Pancreas (tissue), 10 donors: ENCODE measurements around the gene LIM2. TPM values are rescaled to one million over a fixed set of nuclear protein-coding genes. Genes with fewer than 3 reads are reported as not detected.
"Not testable (repeated sequence)": the region's sequence is repeated elsewhere in the genome, so short reads cannot be mapped to it uniquely, and the experiment has no call there.

Experiments used
- ATAC-seq, 4 donors: fragments of 200-7000 bp; cut with Tn5 transposase; one replicate each; pipeline versions ENCODE4 v1.8.0 to v1.9.1; 2020; ENCODE audit warnings: mild to moderate bottlenecking in 4 of 4, moderate library complexity in 4 of 4
- DNase-seq, 6 donors: peaks; one replicate each; pipeline ENCODE4 v3.0.0-alpha.2; 2020
- FAIRE-seq: peaks from 2 replicates; lab custom pipeline; 2012; peaks lifted over from hg19 to GRCh38; lab: Jason Lieb, UNC
- H3K27ac ChIP-seq, 4 donors: fragments of 200-600 bp; sonication (generic); 1 replicate in 3 of 4; 2 replicates in 1 of 4; pipeline versions ENCODE4 v1.5.0 to v1.8.0; 2020
- H3K27me3 ChIP-seq, 4 donors: fragments of 200-600 bp; one replicate each; pipeline ENCODE4 v1.8.0; 2021
- H3K36me3 ChIP-seq, 3 donors: fragments of 200-600 bp; sonication (generic) in 1 of 3; one replicate each; pipeline versions ENCODE4 v1.5.0 to v1.8.0; 2020 to 2021
- H3K4me1 ChIP-seq, 3 donors: fragments of 200-600 bp; one replicate each; pipeline ENCODE4 v1.8.0; 2021
- H3K4me3 ChIP-seq, 4 donors: fragments of 200-600 bp; sonication (generic) in 2 of 4; one replicate each; pipeline versions ENCODE4 v1.5.0 to v1.8.0; 2020 to 2021
- H3K9me3 ChIP-seq, 4 donors: fragments of 200-600 bp; one replicate each; pipeline ENCODE4 v1.8.0; 2021
- WGBS, 2 donors: extraction: QIAGEN DNeasy Blood & Tissue Kit; methylation state at CpG; one replicate each; pipeline ENCODE4 v1.1.7; 2013; 5-methylcytosine and 5-hydroxymethylcytosine counted together
- intact Hi-C, 3 donors: fragments of 100-400 bp; cut with DNase I; formaldehyde crosslinking; loops; one replicate each; pipeline versions ENCODE4 v1.11.1 to v1.14.2; 2022
- polyA plus RNA-seq, 2 donors: library from polyadenylated mRNA; stranded (reverse); fragments of 200-250 nt; gene quantifications; one replicate each; pipeline ENCODE4 v1.2.3, GENCODE V29; 2013
- total RNA-seq, 6 donors: library from RNA; stranded (reverse); fragmentation: NEBNext Ultra II Directional in 4 of 6; extraction: Animal tissue kit (Norgen Biotek cat#: 25700) in 4 of 6; gene quantifications; one replicate each; pipeline versions ENCODE4 v1.2.1 to v1.2.4, GENCODE V29; 2021 to 2023
- TF ChIP-seq, protein P1 (sequence below), 4 donors: fragments of 200-600 bp; sonication (generic) in 3 of 4; IDR thresholded peaks; one replicate each; pipeline versions ENCODE4 v1.5.0 to v1.8.0; 2021; ENCODE audit warnings: antibody characterized with exemption in 4 of 4
- donor health status: healthy with polysubstance abuse.
- donor health status: DM: no; HTN: no; CAD: no; lungs with moderate emphysema.
- donor health status: DM: no; HTN: no; CAD: no.
- donor health status: control.
- donor health status: control.
- donor health status: Bipolar disorder and iron deficiency.
- donor health status: DM: yes; HTN: yes; CAD: no.
- donor health status: DM: no; HTN: no; CAD: no.
- donor health status: DM: no; HTN: no; CAD: no.
- donor health status: DM: yes; HTN: yes; CAD: no.

The LIM2 gene
- total and polyA plus RNA-seq, 8 donors: not detected

DNA sequence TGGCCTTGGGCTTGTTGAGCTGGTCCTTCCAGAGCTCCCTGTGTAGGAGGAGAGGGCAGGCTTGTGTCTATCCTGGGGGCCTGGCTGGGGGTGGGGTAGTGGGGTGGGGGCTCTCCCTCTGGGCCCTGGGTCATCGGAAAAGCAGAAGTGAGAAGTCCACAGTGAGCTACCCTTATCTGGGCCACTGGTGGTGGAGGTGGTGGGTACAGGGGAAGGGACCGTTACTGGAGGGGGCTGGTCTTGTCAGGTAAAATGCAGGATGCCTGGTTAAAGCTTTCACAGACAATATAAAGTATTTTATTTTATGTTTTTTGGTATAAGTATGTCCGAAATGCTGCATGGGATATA is 30.0 kb upstream of the LIM2 start:
- DNase-seq (no peak), FAIRE-seq (no peak)

DNA sequence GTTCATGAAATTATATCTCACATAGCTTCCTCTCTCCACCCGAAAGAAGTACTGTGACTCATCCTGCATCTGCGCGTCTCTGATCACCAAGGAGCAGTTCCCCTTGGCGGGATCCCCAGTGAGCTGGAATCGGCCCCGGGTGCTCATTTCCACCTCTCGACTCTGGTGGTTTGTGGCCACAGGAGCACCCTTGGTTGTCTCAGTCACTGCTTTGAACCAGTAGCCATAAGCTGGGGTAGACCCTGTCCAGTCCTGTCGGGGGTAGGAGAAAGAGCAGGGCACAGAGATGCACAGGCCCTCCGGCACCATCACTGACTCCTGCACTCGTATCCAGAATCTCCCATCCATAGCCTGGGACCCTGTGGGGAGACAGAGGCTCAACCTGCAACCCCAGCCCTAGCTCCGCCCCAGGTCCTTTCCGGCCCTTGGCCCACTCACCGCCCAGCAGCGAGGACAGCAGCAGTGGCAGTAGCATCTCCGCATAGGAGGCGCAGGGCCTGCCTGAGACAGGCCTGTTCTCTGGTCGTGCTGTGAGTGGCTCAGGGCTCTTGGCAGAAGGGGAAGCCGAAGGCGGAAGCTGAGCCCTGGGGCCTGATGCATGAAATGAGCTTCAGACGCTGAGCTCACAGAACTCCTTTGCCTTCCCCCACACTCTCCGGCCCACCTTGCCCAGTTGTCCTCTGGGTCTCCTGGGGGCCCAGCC is 29.5 kb upstream of the LIM2 start, which contains the start of gene SIGLEC10:
Gene SIGLEC10 (minus strand): TSS at position 536 of the 703 bp plus-strand sequence. CDS start 61 bp downstream, at position 475.
- DNase-seq (no peak), FAIRE-seq (no peak), ATAC-seq (peak in 2 of 4 donors; percentile 62 to 67)
- Histone ChIP-seq H3K36me3 (no peaks in the 10 kb centered on the region), H3K4me1 (no peaks in the 10 kb centered on the region), H3K27me3 (peaks cover 0 to 4% (median 0%) of the 10 kb centered on the region in 4 donors), H3K27ac (peak within 1 kb of the TSS in 1 of 4 donors; percentile 11), H3K9me3 (no peaks in the 10 kb centered on the region), H3K4me3 (no peak within 1 kb of the TSS)
- TF ChIP-seq, protein P1, sequence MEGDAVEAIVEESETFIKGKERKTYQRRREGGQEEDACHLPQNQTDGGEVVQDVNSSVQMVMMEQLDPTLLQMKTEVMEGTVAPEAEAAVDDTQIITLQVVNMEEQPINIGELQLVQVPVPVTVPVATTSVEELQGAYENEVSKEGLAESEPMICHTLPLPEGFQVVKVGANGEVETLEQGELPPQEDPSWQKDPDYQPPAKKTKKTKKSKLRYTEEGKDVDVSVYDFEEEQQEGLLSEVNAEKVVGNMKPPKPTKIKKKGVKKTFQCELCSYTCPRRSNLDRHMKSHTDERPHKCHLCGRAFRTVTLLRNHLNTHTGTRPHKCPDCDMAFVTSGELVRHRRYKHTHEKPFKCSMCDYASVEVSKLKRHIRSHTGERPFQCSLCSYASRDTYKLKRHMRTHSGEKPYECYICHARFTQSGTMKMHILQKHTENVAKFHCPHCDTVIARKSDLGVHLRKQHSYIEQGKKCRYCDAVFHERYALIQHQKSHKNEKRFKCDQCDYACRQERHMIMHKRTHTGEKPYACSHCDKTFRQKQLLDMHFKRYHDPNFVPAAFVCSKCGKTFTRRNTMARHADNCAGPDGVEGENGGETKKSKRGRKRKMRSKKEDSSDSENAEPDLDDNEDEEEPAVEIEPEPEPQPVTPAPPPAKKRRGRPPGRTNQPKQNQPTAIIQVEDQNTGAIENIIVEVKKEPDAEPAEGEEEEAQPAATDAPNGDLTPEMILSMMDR (IDR thresholded peaks at IDR 0.05): no peak
- WGBS, 2 donors: 51 to 58% methylated on average over 21 of the region's 21 CpGs
- intact Hi-C loops: no loop called here

More for the DNA sequence above, 30.0 kb upstream of the LIM2 start:
- H3K4me3 ChIP-seq: no peak overlapping the region
- H3K4me1 ChIP-seq: no peaks in the 10 kb centered on the region
- peaks cover 0 to 4% (median 0%) of the 10 kb centered on the region in 4 donors for H3K27me3 ChIP-seq
- intact Hi-C loops: no loop called here
- no peaks in the 10 kb centered on the region for H3K36me3 ChIP-seq
- WGBS, 2 donors: 56 to 57% methylated on average over 2 to 3 of the region's 3 CpGs
- TF ChIP-seq, protein P1 (IDR thresholded peaks at IDR 0.05): no peak
- ATAC-seq: peak in 1 of 4 donors; percentile 17
- H3K27ac ChIP-seq: peak overlapping the region in 1 of 4 donors; percentile 11
- no peaks in the 10 kb centered on the region for H3K9me3 ChIP-seq

DNA sequence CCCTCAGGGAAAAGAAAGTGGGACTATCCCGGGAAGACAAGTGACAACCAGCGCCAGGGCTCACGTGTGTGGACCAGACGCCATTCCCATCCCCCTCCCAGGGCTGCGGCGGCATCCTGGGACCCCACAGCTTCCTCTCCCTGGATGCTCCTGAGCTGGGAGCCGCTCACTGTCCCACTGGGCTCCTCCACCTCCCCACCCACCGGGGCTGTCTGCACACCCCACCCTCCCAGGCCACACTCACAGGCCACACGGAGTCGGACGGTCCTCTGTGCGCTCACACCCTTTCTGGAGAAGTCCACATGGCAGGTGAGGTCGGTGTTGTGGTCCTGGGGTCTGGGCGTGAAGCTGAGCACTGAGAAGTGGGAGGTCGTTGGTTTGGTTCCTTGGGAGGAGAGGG is 28.6 kb upstream of the LIM2 start:
- H3K27ac ChIP-seq, FAIRE-seq, H3K27me3 ChIP-seq, H3K4me1 ChIP-seq, H3K9me3 ChIP-seq, intact Hi-C loops, ATAC-seq, DNase-seq, H3K36me3 ChIP-seq, H3K4me3 ChIP-seq: not testable (repeated sequence)
- WGBS, 2 donors: 48 to 54% methylated on average over 9 to 15 of the region's 15 CpGs

DNA sequence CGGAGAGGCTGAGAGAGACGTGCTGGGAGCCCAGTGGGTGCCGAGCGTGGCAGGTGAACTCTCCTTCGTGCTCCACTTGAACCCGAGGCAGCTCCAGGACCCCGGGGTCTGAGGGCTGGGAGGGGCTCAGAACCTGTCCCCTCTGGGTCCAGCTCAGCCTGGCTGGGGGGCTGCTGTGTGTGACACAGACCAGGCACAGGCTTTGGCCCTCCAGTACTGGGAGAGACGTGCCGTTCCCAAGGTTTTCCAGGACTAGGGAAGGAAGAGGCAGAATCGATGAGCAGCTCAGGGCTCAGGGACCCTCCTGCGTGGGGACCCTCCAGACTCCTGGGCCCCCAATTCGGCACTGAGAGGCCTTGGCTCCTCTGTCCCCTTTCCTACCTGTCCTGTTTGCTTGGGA is 27.4 kb upstream of the LIM2 start:
- no peak overlapping the region for H3K4me3 ChIP-seq
- no peaks in the 10 kb centered on the region for H3K27me3 ChIP-seq
- no peak overlapping the region for H3K27ac ChIP-seq
- no peaks in the 10 kb centered on the region for H3K4me1 ChIP-seq
- WGBS, 2 donors: 62 to 78% methylated on average over 12 of the region's 12 CpGs
- TF ChIP-seq, protein P1 (IDR thresholded peaks at IDR 0.05): no peak
- no peaks in the 10 kb centered on the region for H3K36me3 ChIP-seq
- H3K9me3 ChIP-seq: no peaks in the 10 kb centered on the region
- no peak for FAIRE-seq
- no peak for DNase-seq
- intact Hi-C loops: no loop called here
- ATAC-seq: no peak

DNA sequence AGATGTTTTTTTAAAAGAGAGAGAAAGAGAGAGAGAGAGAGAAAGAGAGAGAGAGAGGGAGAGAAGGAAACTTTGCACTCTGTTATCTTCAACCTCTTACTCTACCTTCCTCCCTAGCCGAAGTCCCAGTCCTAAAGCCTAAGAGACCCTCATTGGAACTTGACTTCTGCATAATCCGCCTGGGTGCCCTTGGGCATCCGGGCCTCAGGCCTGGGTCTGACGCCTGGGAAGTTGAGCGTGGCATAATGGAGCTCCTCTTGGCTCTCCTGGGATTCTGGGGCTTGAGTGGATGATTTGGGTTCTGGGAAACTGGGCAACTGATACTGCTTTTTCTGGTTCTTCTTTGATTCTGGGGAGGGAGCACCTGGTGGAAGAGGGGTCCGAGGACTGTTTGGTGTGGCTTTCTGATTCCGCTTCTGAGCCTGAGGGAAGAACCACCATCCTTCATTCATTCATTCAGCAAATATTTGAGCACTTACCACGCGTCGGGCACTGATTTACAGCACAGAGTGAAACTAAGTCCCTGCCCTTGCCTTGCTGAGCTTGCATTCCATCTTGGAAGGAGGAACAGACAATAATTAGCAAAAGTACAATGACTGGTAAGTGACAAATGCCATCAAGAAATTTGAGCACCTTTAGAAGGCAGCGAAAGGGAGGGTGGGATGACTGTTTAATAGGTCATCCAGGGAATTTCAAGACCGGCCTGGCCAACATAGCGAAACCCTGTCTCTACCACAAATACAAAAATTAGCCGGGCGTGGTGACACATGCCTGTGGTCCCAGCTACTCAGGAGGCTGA is 23.4 kb upstream of the LIM2 start:
- no peak for FAIRE-seq

More for the DNA sequence above, 23.4 kb upstream of the LIM2 start:
- Histone ChIP-seq H3K4me3 (no peak overlapping the region), H3K9me3 (no peaks in the 10 kb centered on the region), H3K36me3 (no peaks in the 10 kb centered on the region), H3K27me3 (no peaks in the 10 kb centered on the region), H3K27ac (no peak overlapping the region), H3K4me1 (no peaks in the 10 kb centered on the region)
- intact Hi-C loops: no loop called here
- 70 to 81% methylated on average over 15 of the region's 15 CpGs for WGBS, 2 donors
- DNase-seq (no peak), ATAC-seq (no peak)
- TF ChIP-seq, protein P1 (IDR thresholded peaks at IDR 0.05): no peak
